ENCODE data around the gene KIAA1958. TPM values are rescaled to one million over a fixed set of nuclear protein-coding genes. Genes with fewer than 3 reads are reported as not detected.

Gene KIAA1958
- total RNA-seq, 3 donors from 2014 or later = 2.9 to 16.5 (median 11.8) TPM

DNA sequence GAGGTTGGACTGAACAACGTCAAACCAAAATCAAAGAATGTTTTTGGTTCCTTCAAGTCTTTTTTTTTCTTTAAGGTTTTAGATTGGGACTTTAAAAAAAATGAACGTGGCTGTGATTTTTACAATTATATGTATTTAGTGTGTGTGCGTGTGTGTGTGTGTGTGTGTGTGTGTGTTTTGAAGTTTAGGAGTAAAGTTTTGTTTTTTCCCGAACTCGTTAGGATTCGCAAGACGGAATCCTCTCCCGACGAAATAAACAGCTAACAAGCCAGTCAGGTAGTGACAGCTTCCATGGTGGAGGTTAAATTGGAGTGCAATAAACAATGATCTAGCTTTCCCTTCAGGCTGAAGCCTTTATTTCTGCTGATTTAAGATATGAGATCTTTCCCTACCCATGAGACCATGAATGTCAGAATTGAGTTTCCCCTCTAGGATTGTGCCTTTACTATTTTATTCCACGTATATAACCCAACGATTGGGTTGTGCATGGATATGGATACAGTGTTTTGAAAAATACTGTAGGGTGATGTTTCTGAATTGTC, 1.2 kb downstream of the KIAA1958 start:
- Histone ChIP-seq H3K4me1 (peaks cover 0 to 4% of the 10 kb centered on the region in 2 donors), H3K27me3 (no peaks in the 10 kb centered on the region), H3K4me3 (peak overlapping the region; percentile 65 to 98 (median 91)), H3K27ac (peak overlapping the region in 1 of 2 donors; percentile 80), H3K36me3 (no peaks in the 10 kb centered on the region), H3K9me3 (peaks cover 0 to under 1% of the 10 kb centered on the region in 2 donors)
- DNase-seq (ENCODE audit: low spot score in 2 of 2) = no peak
- TF ChIP-seq, protein P1, sequence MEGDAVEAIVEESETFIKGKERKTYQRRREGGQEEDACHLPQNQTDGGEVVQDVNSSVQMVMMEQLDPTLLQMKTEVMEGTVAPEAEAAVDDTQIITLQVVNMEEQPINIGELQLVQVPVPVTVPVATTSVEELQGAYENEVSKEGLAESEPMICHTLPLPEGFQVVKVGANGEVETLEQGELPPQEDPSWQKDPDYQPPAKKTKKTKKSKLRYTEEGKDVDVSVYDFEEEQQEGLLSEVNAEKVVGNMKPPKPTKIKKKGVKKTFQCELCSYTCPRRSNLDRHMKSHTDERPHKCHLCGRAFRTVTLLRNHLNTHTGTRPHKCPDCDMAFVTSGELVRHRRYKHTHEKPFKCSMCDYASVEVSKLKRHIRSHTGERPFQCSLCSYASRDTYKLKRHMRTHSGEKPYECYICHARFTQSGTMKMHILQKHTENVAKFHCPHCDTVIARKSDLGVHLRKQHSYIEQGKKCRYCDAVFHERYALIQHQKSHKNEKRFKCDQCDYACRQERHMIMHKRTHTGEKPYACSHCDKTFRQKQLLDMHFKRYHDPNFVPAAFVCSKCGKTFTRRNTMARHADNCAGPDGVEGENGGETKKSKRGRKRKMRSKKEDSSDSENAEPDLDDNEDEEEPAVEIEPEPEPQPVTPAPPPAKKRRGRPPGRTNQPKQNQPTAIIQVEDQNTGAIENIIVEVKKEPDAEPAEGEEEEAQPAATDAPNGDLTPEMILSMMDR (IDR thresholded peaks at IDR 0.05) = no peak
- no peak for TF ChIP-seq POLR2A (IDR thresholded peaks at IDR 0.05)
- intact Hi-C loops (cut with DNase I; ENCODE audit: low total_unique reads) = no loop called here

- TF ChIP-seq POLR2A (IDR thresholded peaks at IDR 0.05) (no peak), POLR2AphosphoS5 (IDR thresholded peaks at IDR 0.05) (no peak)
- TF ChIP-seq, protein P1 (IDR thresholded peaks at IDR 0.05) = no peak
- Histone ChIP-seq H3K27ac (no peak overlapping the region), H3K4me1 (peaks cover 0 to 4% of the 10 kb centered on the region in 2 donors), H3K27me3 (no peaks in the 10 kb centered on the region), H3K4me3 (no peak overlapping the region), H3K36me3 (no peaks in the 10 kb centered on the region), H3K9me3 (peaks cover 0 to 13% of the 10 kb centered on the region in 2 donors)
- no peak for DNase-seq (ENCODE audit: low spot score in 2 of 2)
- intact Hi-C loops (cut with DNase I; ENCODE audit: low total_unique reads) = no loop called here
Observed at GRCh38 chr9:112489039-112489546, 2.5 kb downstream of the KIAA1958 start.

DNA sequence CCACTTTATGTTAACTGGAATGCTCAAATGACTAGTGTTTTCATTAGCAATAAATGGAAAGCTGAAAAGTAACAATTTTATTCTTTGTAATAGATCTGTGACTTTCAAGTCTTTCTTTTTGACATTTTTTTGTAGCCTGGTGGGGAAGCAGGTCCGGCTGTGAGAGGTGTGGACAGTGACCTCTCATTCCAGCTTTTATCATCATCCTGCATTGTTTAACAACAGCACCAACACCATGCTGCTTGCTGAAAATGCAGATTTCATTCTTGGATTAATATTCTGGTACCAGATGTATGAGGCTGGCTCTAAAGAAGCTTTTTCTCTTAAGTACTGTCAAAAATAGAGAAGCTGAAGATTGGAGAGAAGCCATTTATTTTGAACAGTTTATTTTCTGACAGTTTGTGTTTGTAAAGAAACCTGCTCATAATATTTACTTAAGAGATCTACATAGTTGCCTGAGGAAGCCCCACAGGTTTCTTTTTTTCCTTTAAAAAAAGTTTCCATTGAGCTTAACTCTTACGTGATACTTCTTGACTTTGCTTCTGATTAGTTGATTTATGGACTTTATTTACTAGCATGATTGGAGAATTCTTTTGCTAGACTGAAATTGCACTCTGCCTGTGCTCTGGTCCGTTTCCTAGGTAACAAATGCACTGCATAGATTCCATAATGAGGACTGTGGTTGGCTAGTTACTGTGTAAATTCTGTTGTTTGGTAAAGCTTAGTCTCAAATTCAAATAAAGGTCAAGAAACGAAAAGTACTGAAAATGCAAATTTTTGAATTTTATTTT, 3.4 kb downstream of the KIAA1958 start:
- intact Hi-C loops (cut with DNase I; ENCODE audit: low total_unique reads) = no loop called here

GRCh38 chr9:112493393-112494137, 6.9 kb downstream of the KIAA1958 start:
- Histone ChIP-seq H3K27me3 (no peaks in the 10 kb centered on the region), H3K4me1 (no peaks in the 10 kb centered on the region), H3K4me3 (no peak overlapping the region), H3K27ac (no peak overlapping the region), H3K9me3 (peaks cover 0 to 22% of the 10 kb centered on the region in 2 donors), H3K36me3 (no peaks in the 10 kb centered on the region)
- DNase-seq (ENCODE audit: low spot score in 2 of 2) = no peak
- TF ChIP-seq, protein P1 (IDR thresholded peaks at IDR 0.05) = no peak
- TF ChIP-seq POLR2A (IDR thresholded peaks at IDR 0.05) (no peak), POLR2AphosphoS5 (IDR thresholded peaks at IDR 0.05) (no peak)
- intact Hi-C loops (cut with DNase I; ENCODE audit: low total_unique reads) = no loop called here

More for the DNA sequence above, 3.4 kb downstream of the KIAA1958 start:
- no peaks in the 10 kb centered on the region for H3K36me3 ChIP-seq
- no peak overlapping the region for H3K4me3 ChIP-seq
- no peaks in the 10 kb centered on the region for H3K27me3 ChIP-seq
- peaks cover 0 to 22% of the 10 kb centered on the region in 2 donors for H3K9me3 ChIP-seq
- H3K4me1 ChIP-seq = peaks cover 0 to 4% of the 10 kb centered on the region in 2 donors
- no peak for DNase-seq (ENCODE audit: low spot score in 2 of 2)
- no peak overlapping the region for H3K27ac ChIP-seq
- no peak for TF ChIP-seq POLR2A (IDR thresholded peaks at IDR 0.05)
- no peak for TF ChIP-seq POLR2AphosphoS5 (IDR thresholded peaks at IDR 0.05)
- TF ChIP-seq, protein P1 (IDR thresholded peaks at IDR 0.05) = no peak

All from breast epithelium (tissue), 4 donors.